Stimulated activated CD4-positive, alpha-beta T cell treated with anti-CD3 and anti-CD28 coated beads, TNF-alpha, amount 100 ng/mL, for 1 hour (primary cell): Measurements from ENCODE around the gene ALX3.

Experiments
- DNase-seq, 3 donors: peaks; one replicate each; pipeline ENCODE4 v3.0.0-alpha.2; 2020; ENCODE audit warnings: low read depth in 3 of 3, low spot score in 1 of 3

The ALX3 gene

DNA sequence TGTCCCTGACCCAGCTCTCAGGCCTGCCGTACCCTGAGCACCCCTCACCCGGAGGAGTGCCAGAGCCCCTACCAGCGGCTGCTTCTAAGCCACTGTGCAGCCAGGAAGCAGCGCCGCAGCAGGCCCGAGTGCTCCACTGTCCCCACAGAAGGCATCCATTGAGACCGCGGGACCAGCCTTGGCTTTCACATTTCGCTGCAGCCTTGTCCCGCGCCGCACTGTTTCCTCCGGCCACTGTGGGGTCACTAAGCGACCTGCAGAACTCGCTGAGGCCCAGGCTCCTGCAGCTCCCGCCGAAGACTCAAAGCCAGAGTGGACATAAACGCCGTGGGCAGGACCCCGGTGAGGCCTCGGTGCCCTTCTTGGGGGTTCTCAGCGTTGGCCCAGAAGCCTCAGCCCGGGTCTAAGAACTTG is 3.0 kb downstream of the ALX3 start:
- no peak for DNase-seq

DNA sequence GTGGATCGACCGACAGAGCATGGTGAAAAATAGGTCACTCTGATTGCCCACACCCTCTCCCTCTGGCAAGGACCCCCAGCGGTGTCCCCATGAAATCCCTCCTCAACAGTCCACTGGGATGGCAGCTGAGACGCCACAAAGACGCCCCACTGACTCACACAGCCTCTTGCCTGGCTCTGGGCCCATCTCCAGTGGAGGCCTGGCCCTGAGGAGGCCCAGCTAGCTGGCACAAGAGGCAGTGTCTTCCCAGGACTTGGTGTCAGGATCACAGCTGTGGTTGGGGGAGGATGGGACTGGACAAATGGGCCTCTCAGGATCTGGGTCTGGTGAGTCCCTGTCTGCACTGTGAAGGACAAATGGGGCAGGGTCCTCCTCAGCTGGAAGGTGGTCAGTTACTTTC is 4.6 kb downstream of the ALX3 start:
- no peak for DNase-seq

- DNase-seq: no peak
These were observed 5.7 kb downstream of the ALX3 start for GRCh38 chr1:110064576-110065337.

- DNase-seq: no peak
These were observed 6.7 kb downstream of the ALX3 start for GRCh38 chr1:110063781-110064180.

DNA sequence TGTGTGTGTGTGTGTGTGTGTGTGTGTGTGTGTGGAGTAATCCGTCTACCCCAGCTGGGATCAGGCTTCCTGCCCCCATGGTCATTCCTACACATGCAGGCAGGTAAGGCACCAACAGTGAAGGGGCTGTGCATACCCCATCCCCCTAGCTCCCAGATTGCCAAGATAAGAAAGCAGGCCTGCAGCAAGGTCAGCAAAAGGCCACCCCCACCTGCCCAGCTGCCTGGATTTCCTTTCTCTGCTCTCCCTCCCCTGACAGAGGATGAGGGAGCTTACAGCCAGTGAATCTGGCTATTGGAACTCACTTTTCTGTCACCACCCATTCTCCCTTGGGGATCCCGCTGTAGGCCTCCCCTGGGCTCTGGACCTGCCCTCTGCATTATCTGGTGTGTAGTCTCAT is 7.9 kb downstream of the ALX3 start:
- DNase-seq: no peak

- DNase-seq: no peak
These were observed 9.1 kb downstream of the ALX3 start for GRCh38 chr1:110061341-110061740.

DNA sequence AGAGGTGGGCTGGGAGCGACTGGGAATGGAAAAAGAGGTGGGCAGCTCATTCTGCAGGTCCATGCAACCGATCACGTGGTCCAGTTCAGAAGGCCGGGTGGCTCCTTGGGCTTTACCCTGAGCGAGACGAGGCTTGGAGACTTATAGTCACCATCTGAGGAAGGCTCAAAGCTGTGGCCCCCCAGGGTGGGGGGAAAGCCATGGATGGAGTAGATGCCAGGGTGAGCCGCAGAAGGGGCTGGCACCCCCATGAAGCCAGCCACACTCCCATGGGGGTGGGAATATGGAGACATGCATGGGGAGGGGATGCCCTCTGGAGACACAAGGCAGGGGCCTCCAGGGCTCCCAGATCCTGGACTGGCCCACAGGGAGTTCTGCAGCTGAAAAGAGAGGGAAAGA is 9.8 kb downstream of the ALX3 start:
- DNase-seq: no peak

- peak; percentile 21 to 74 (median 27) for DNase-seq
These were observed 10.3 kb downstream of the ALX3 start for GRCh38 chr1:110060034-110060661.

DNA sequence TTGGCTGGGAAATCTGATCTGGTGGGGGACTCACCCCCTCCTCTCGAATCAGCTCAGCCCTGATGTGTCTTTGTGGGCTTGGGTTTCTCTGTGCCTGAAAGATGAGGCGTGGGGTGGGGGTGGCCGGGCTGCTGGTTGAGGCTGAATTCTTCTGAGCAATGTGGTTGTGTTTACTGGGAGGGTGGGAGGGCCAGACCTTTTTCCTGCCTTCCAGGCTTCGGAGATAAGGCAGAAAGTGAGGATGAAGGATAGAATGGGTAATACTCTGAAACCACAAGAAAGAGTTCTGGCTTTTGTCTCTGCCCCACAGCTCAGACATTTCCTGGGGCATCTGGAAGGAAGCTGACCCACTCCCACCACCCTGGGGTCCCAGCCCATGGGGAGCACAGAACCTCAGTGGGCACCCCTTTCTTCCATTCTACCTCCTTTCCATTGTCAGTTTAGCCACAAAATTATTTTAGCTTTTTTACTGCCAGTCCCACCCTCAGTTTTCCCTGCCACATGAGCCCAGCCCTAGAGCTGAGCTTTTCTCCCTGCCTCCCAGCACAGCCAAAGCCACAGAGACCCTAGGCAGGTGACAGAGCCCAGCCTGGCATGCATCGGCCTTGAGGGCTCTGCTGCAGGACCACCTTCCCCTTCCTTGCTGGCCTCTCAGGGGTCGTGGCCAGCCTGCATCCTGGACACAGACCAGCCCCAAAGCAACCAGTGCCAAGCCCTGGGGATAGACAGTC is 11.2 kb downstream of the ALX3 start:
- DNase-seq: no peak

DNA sequence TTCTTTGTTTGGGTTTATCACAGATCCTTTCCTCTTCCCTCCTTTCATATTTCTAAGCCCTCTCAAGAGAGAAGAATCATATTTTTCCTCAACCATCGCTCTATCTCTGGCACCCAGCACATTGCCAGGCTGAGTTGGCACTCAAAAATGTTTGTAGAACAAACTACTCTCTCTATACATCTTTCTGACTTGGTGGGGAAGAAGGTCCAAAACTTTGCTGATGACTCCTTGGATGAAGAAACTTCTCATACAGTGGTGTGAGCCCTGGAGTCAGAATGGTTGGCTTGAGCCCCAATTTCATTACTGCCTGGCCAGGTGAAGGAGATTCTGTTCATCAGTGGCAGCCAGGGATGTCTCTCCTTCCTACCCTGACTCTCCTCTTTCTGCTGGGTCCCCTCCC is 11.9 kb downstream of the ALX3 start:
- DNase-seq: no peak

DNA sequence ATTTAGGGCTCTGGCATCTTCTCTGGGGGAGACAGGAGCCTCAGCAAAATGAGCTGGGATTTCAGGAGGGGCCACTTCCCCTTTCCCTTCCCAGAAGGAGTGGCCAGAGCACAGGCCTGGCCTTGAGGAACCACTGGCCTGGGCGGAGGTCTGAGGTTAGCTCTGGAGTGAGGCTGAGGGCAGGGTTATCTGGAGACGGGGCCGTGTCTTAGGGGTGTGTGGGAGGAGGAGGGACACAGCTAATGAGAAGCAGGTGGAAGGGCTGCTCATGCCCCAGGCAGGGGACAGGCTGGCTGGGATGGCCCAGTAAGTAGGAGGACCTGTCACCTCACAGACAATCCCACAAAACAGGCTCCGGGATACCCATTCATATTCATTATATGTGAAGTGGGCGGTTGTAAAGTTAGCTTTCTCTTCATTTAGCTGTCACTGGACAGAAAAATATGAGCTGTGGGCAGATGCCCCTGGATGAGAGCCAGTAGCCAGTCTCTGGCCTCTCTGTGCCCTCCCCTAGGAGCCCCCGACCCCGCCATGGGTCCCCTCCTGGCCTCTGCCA is 12.4 kb downstream of the ALX3 start:
- no peak for DNase-seq

DNA sequence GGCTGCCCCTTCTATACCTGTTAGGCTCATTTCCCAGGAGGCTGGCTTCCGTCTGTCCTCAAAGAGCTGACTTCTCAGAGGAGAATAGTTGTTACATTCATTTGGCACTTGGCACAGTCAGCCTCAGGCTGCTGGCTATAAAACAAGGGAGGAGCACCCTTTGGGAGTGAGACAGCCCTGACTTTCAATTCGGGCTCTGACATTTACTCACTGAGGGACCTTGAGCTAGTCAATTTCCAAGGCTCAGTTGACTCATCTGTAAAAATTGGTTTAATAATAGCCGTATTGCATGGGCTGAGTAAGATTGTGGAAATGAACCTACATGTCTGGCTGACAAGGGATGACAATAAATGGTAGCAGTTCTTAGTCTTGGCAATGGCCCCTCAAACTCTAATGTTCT is 13.7 kb downstream of the ALX3 start:
- DNase-seq: no peak

DNA sequence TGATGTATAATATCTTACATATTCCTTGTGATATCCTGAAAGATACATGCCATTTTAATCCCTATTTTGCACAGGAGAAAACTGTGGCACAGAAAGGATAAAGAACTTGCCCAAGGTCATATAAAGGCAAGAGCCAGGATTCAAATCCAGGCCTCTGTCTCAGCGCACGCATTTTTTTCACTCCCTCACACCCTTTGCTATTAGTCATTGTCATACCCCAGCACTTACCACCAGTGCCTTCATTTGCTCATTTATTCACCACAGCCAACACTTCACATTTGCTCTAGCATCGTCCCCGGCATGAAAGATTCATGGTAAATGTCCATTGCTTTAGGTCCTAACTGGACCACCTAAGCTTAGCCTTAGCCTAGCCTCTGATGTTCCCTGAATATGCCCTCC is 14.2 kb downstream of the ALX3 start:
- no peak for DNase-seq

- DNase-seq: no peak
These were observed 14.8 kb downstream of the ALX3 start for GRCh38 chr1:110055493-110056284.

- peak in 2 of 3 donors; percentile 38 to 72 for DNase-seq
These were observed 16.7 kb downstream of the ALX3 start for GRCh38 chr1:110053552-110054428.

GRCh38 chr1:110051262-110051648 is 19.2 kb downstream of the ALX3 start:
- DNase-seq: no peak

GRCh38 chr1:110050602-110051261 is 19.7 kb downstream of the ALX3 start:
- DNase-seq: no peak

GRCh38 chr1:110049801-110050601 is 20.5 kb downstream of the ALX3 start:
- no peak for DNase-seq
